Keratinocyte (primary cell): ENCODE results near the gene HMGXB3. TPM values are rescaled to one million over a fixed set of nuclear protein-coding genes. Genes with fewer than 3 reads are reported as not detected.
"Not testable (repeated sequence)": the region's sequence is repeated elsewhere in the genome, so short reads cannot be mapped to it uniquely, and the experiment has no call there.

Source experiments
- DNase-seq: peaks from one replicate; pipeline ENCODE4 v3.0.0-alpha.2; 2011; ENCODE audit warnings: low read depth, missing footprints, low spot score
- FAIRE-seq: peaks from 2 replicates; lab custom pipeline; 2011; peaks lifted over from hg19 to GRCh38; lab: Jason Lieb, UNC
- H2AFZ ChIP-seq: 2 replicates; pipeline ENCODE4 v1.6.0; 2012; ENCODE audit warnings: low read length, control low read depth, inconsistent platforms; ENCODE audit not compliant: control insufficient read depth
- H3K27ac ChIP-seq: 2 replicates; pipeline ENCODE4 v1.5.1; 2011; ENCODE audit warnings: low read length; ENCODE audit not compliant: control insufficient read depth, insufficient read depth
- H3K27me3 ChIP-seq: 3 replicates; pipeline ENCODE4 v1.6.0; 2011; ENCODE audit warnings: low read length; ENCODE audit not compliant: control insufficient read depth, insufficient read depth; ENCODE audit errors: extremely low read depth
- H3K36me3 ChIP-seq, 2 experiments: 2 replicates in 1 of 2; 3 replicates in 1 of 2; pipeline ENCODE4 v1.5.1; 2011; ENCODE audit warnings: low read length in 2 of 2, mild to moderate bottlenecking in 1 of 2; ENCODE audit not compliant: control insufficient read depth in 2 of 2, insufficient read depth in 2 of 2; ENCODE audit errors: extremely low read depth in 1 of 2
- H3K4me1 ChIP-seq: 3 replicates; pipeline ENCODE4 v1.5.1; 2011; ENCODE audit warnings: low read length; ENCODE audit not compliant: control insufficient read depth, insufficient read depth; ENCODE audit errors: extremely low read depth
- H3K4me2 ChIP-seq: 3 replicates; pipeline ENCODE4 v1.6.0; 2011; ENCODE audit warnings: low read depth, low read length; ENCODE audit not compliant: control insufficient read depth, insufficient read depth; ENCODE audit errors: extremely low read depth
- H3K4me3 ChIP-seq, 3 experiments: fragments of 200-600 bp in 1 of 3; sonication (generic) in 1 of 3; 2 replicates in 2 of 3; 3 replicates in 1 of 3; pipeline ENCODE4 v1.5.1; 2011 to 2016; ENCODE audit warnings: low read length in 3 of 3, mild to moderate bottlenecking in 3 of 3, control low read depth in 2 of 3, inconsistent platforms in 1 of 3, low read depth in 1 of 3, mixed read lengths in 1 of 3, mixed run types in 1 of 3, moderate library complexity in 1 of 3; ENCODE audit not compliant: control insufficient read depth in 2 of 3, insufficient read depth in 2 of 3; ENCODE audit errors: extremely low read depth in 1 of 3
- H3K79me2 ChIP-seq: 2 replicates; pipeline ENCODE4 v1.6.0; 2012; ENCODE audit warnings: low read length; ENCODE audit not compliant: control insufficient read depth, insufficient read depth
- H3K9ac ChIP-seq: 3 replicates; pipeline ENCODE4 v1.6.0; 2011; ENCODE audit warnings: low read length; ENCODE audit not compliant: control insufficient read depth, insufficient read depth; ENCODE audit errors: extremely low read depth
- H3K9me1 ChIP-seq: 3 replicates; pipeline ENCODE4 v1.6.0; 2011; ENCODE audit warnings: low read length; ENCODE audit not compliant: control insufficient read depth, insufficient read depth; ENCODE audit errors: extremely low read depth
- H3K9me3 ChIP-seq: 2 replicates; pipeline ENCODE4 v1.5.1; 2012; ENCODE audit warnings: low read depth, low read length; ENCODE audit not compliant: control insufficient read depth
- H4K20me1 ChIP-seq: 3 replicates; pipeline ENCODE4 v1.6.0; 2011; ENCODE audit warnings: low read length; ENCODE audit not compliant: control insufficient read depth, insufficient read depth; ENCODE audit errors: extremely low read depth
- CTCF ChIP-seq, 3 experiments: IDR thresholded peaks in 1 of 3; conservative IDR thresholded peaks in 1 of 3; optimal IDR thresholded peaks in 1 of 3; 2 replicates in 2 of 3; 3 replicates in 1 of 3; pipeline versions ENCODE3 to v1.5.1; 2011; ENCODE audit warnings: low read length in 3 of 3, mild to moderate bottlenecking in 3 of 3, moderate library complexity in 2 of 3, control low read depth in 1 of 3, inconsistent platforms in 1 of 3; ENCODE audit not compliant: insufficient read depth in 2 of 3; ENCODE audit errors: extremely low read depth in 1 of 3
- EZH2 ChIP-seq: IDR thresholded peaks from one replicate; pipeline ENCODE4 v1.6.1; 2012; ENCODE audit warnings: inconsistent platforms, mild to moderate bottlenecking, low read length, moderate library complexity
- dilution Hi-C: fragments of 300-500 bp; cut with MboI; formaldehyde crosslinking; loops from one replicate; pipeline ENCODE4 v1.7.0; 2020; ENCODE audit warnings: low sequenced_read_pairs; ENCODE audit not compliant: extremely low pct_ligation_motif_present
- polyA plus RNA-seq, 5 experiments: library from polyadenylated mRNA; depleted of rRNA in 3 of 5; stranded (reverse) in 3 of 5; stranded (forward) in 1 of 5; unstranded in 1 of 5; fragments of >200 nt; gene quantifications; 1 replicate in 1 of 5; 2 replicates in 3 of 5; 3 replicates in 1 of 5; pipeline versions ENCODE4 v1.2.1 to v1.2.3, GENCODE V29; 2011 to 2012; ENCODE audit warnings: missing spikeins in 2 of 5, low read depth in 1 of 5, low replicate concordance in 1 of 5

HMGXB3 gene
- polyA plus RNA-seq, 1 donor (not counting 4 experiments of a cell fraction or from before 2014, with no cell fraction given) = 39.4 TPM

- peaks cover 18% of the 10 kb centered on the region for H3K79me2 ChIP-seq
- no peak overlapping the region for H3K9ac ChIP-seq
- FAIRE-seq = no peak
- TF ChIP-seq CTCF (optimal IDR thresholded peaks at IDR 0.05 in 1 of 3, IDR thresholded peaks at IDR 0.05 in 1 of 3, conservative IDR thresholded peaks at IDR 0.05 in 1 of 3; ENCODE audit: extremely low read depth in 1 of 3, insufficient read depth in 2 of 3, low read length in 3 of 3) (no peak), EZH2 (no peak)
- H3K9me1 ChIP-seq = no peaks in the 10 kb centered on the region
- no peak overlapping the region for H2AFZ ChIP-seq
- no peak overlapping the region for H3K4me2 ChIP-seq
- peaks cover 41 to 59% of the 10 kb centered on the region in 2 experiments for H3K36me3 ChIP-seq
- peaks cover 14% of the 10 kb centered on the region for H3K4me1 ChIP-seq
- no peak for DNase-seq
- no peak overlapping the region for H3K27ac ChIP-seq
- dilution Hi-C loops = no loop called here
- H4K20me1 ChIP-seq = no peaks in the 10 kb centered on the region
- no peak overlapping the region for H3K4me3 ChIP-seq
- H3K9me3 ChIP-seq = no peaks in the 10 kb centered on the region
- H3K27me3 ChIP-seq = no peaks in the 10 kb centered on the region
These were observed 26.2 kb downstream of the HMGXB3 start for GRCh38 chr5:150026682-150027172.

- DNase-seq, H2AFZ ChIP-seq, H3K4me1 ChIP-seq, H3K27me3 ChIP-seq, H3K4me3 ChIP-seq, H3K27ac ChIP-seq, H3K9me1 ChIP-seq, H3K9me3 ChIP-seq, dilution Hi-C loops, FAIRE-seq, H3K4me2 ChIP-seq, H4K20me1 ChIP-seq, H3K9ac ChIP-seq: not testable (repeated sequence)
- peaks cover 50 to 60% of the 10 kb centered on the region in 2 experiments for H3K36me3 ChIP-seq
- peaks cover 16% of the 10 kb centered on the region for H3K79me2 ChIP-seq
These were observed 27.5 kb downstream of the HMGXB3 start for GRCh38 chr5:150028047-150028446.

GRCh38 chr5:150033334-150033733, 32.8 kb downstream of the HMGXB3 start:
- H3K4me2 ChIP-seq = no peak overlapping the region
- H3K9me1 ChIP-seq = no peaks in the 10 kb centered on the region
- TF ChIP-seq CTCF (optimal IDR thresholded peaks at IDR 0.05 in 1 of 3, IDR thresholded peaks at IDR 0.05 in 1 of 3, conservative IDR thresholded peaks at IDR 0.05 in 1 of 3; ENCODE audit: extremely low read depth in 1 of 3, insufficient read depth in 2 of 3, low read length in 3 of 3) (no peak), EZH2 (no peak)
- H3K9ac ChIP-seq = no peak overlapping the region
- H4K20me1 ChIP-seq = peaks cover 3% of the 10 kb centered on the region
- FAIRE-seq (no peak), DNase-seq (no peak)
- no peak overlapping the region for H3K27ac ChIP-seq
- peaks cover 18% of the 10 kb centered on the region for H3K4me1 ChIP-seq
- H2AFZ ChIP-seq = no peak overlapping the region
- peaks cover 43 to 46% of the 10 kb centered on the region in 2 experiments for H3K36me3 ChIP-seq
- H3K79me2 ChIP-seq = peaks cover 4% of the 10 kb centered on the region
- dilution Hi-C loops = loop anchor here (5.0 kb wide), 1 partner anchor 39 kb away; no protein-coding TSS in a partner anchor
- no peaks in the 10 kb centered on the region for H3K9me3 ChIP-seq
- no peak overlapping the region for H3K4me3 ChIP-seq
- H3K27me3 ChIP-seq = no peaks in the 10 kb centered on the region
